Upper lobe of right lung (tissue), 1 donor: ENCODE measurements around the gene TEX36. TPM values are rescaled to one million over a fixed set of nuclear protein-coding genes. Genes with fewer than 3 reads are reported as not detected.
"Not testable (repeated sequence)": the region's sequence is repeated elsewhere in the genome, so short reads cannot be mapped to it uniquely, and the experiment has no call there.

Experiments used
- ATAC-seq: fragments of 200-7000 bp; cut with Tn5 transposase; one replicate; pipeline ENCODE4 v1.9.1; 2020; ENCODE audit warnings: mild to moderate bottlenecking, moderate library complexity
- DNase-seq: peaks from one replicate; pipeline ENCODE4 v3.0.0-alpha.2; 2020
- H3K27ac ChIP-seq: fragments of 200-600 bp; one replicate; pipeline ENCODE4 v1.8.0; 2022
- H3K27me3 ChIP-seq: fragments of 200-600 bp; one replicate; pipeline ENCODE4 v1.8.0; 2022; ENCODE audit warnings: mild to moderate bottlenecking
- H3K36me3 ChIP-seq: fragments of 200-600 bp; one replicate; pipeline ENCODE4 v1.8.0; 2022
- H3K4me1 ChIP-seq: fragments of 200-600 bp; one replicate; pipeline ENCODE4 v1.8.0; 2022
- H3K4me3 ChIP-seq: fragments of 200-600 bp; one replicate; pipeline ENCODE4 v1.8.0; 2022; ENCODE audit warnings: mild to moderate bottlenecking
- H3K9me3 ChIP-seq: fragments of 200-600 bp; one replicate; pipeline ENCODE4 v1.8.0; 2022
- CTCF ChIP-seq: fragments of 200-600 bp; IDR thresholded peaks from one replicate; pipeline ENCODE4 v1.8.0; 2022; ENCODE audit warnings: antibody characterized with exemption
- intact Hi-C: fragments of 100-400 bp; cut with DNase I; formaldehyde crosslinking; loops from one replicate; pipeline ENCODE4 v1.11.0; 2022
- total RNA-seq: library from RNA; stranded (reverse); fragmentation: NEBNext Ultra II Directional; extraction: Animal tissue kit (Norgen Biotek cat#: 25700); gene quantifications from one replicate; pipeline ENCODE4 v1.2.1, GENCODE V29; 2021
- donor health status: DM: no; HTN: yes; CAD: no; lungs with severe emphysema.

The TEX36 gene
- total RNA-seq, 1 donor from 2014 or later, result not detected

- no peak for TF ChIP-seq CTCF
- intact Hi-C loops, result no loop called here
Measured at GRCh38 chr10:125719173-125720001, 36.4 kb upstream of the TEX36 start, which contains the start of gene EDRF1. Gene EDRF1, plus strand, starts transcription at chr10:125719709. Its CDS starts 99 bp downstream, at chr10:125719808.

GRCh38 chr10:125714728-125715127 is 31.8 kb upstream of the TEX36 start:
- intact Hi-C loops, H3K4me3 ChIP-seq, DNase-seq, H3K4me1 ChIP-seq, H3K36me3 ChIP-seq, H3K27ac ChIP-seq, H3K9me3 ChIP-seq, ATAC-seq, H3K27me3 ChIP-seq: not testable (repeated sequence)

More at GRCh38 chr10:125719173-125720001, 36.4 kb upstream of the TEX36 start, which contains the start of gene EDRF1:
- Histone ChIP-seq H3K4me1 (peaks cover 12% of the 10 kb centered on the region), H3K27ac (peak within 1 kb of the TSS; percentile 95), H3K4me3 (peak within 1 kb of the TSS; percentile 96), H3K9me3 (no peaks in the 10 kb centered on the region), H3K27me3 (no peaks in the 10 kb centered on the region), H3K36me3 (peaks cover 35% of the 10 kb centered on the region)
- ATAC-seq (peak; percentile 100), DNase-seq (peak; percentile 99)

DNA sequence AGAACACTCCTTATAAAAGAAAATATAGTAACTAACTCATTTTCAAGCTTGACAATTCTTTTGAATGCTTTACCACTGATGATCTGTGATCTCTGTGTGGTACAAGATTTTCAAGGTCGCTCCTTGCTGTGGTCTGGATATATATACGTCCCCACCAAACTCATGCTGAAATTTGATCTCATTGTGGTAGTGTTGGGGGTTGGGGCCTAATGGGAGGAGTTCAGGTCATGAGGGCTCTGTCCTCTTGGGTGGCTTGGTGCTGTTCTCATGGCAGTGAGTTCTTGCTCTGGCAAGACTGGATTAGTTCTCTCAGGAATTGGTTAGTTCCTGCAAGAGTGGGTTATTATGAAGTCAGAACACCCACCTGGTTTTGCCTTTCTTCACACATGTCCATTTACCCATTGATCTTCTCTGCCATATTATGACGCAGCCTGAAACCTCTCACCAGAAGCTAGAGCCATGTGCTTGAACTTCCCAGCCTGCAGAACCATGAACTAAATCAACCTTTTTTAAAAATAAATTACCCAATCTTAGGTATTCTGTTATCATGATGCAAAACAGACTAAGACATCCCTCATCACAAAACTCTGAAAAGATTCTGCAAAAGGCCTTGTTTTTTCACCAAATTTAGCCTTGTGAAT is 28.3 kb upstream of the TEX36 start:
- TF ChIP-seq CTCF, result no peak
- ATAC-seq (no peak), DNase-seq (no peak)
- H3K4me1 ChIP-seq, result peaks cover 10% of the 10 kb centered on the region
- no peak overlapping the region for H3K4me3 ChIP-seq
- H3K27ac ChIP-seq, result no peak overlapping the region
- no peaks in the 10 kb centered on the region for H3K36me3 ChIP-seq
- no peaks in the 10 kb centered on the region for H3K9me3 ChIP-seq
- no peaks in the 10 kb centered on the region for H3K27me3 ChIP-seq
- intact Hi-C loops, result no loop called here

DNA sequence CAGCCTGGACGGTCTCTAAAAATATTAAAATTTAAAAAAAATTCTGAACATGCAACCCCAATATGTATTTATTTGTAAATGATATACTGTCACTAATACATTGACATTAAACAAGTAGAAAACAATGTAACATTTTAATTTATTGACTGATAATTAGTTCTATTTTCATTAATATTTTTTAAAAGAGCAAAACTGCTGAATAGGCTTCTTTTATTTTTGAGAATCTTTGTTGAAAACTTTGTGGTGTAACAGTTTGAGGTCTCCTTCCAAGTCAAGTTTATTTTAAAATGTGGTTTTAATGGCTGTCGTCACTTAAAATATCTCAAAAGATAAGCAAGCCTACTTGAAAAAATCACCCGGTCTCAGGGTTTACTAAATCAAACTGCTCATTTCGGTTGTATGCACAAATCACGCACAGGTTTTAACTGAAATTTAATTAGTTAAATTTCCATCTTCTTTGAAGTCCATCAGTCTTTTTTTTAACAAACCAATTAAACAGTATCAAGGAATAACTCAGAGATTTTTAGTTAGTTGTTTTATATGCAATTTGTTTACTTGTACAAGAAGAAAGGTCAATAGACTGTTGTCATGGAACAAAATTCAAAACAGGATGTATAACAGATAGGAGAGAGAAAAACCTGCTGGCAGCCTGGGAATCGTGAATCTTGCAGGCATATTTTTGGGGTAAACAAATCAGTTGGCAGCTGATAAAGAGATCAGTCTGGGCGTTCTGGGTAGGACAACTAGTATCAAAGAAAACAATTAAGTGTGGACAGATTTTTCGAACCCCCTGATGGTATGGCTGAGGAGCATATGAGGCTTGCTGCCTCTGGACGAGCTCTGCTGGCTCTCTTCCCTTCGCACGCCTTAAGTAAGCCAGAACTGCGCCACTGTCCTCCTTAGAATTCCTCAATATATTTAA is 26.9 kb upstream of the TEX36 start:
- Histone ChIP-seq H3K36me3 (no peaks in the 10 kb centered on the region), H3K4me1 (peaks cover 10% of the 10 kb centered on the region), H3K4me3 (peak overlapping the region; percentile 10), H3K27me3 (no peaks in the 10 kb centered on the region), H3K27ac (peak overlapping the region; percentile 74), H3K9me3 (no peaks in the 10 kb centered on the region)
- no peak for TF ChIP-seq CTCF
- ATAC-seq (peak; percentile 24), DNase-seq (no peak)
- intact Hi-C loops, result no loop called here

GRCh38 chr10:125708971-125709503 is 26.1 kb upstream of the TEX36 start:
- Histone ChIP-seq H3K27ac (peak overlapping the region; percentile 74), H3K27me3 (no peaks in the 10 kb centered on the region), H3K36me3 (no peaks in the 10 kb centered on the region), H3K4me1 (peaks cover 10% of the 10 kb centered on the region), H3K9me3 (no peaks in the 10 kb centered on the region), H3K4me3 (no peak overlapping the region)
- TF ChIP-seq CTCF, result no peak
- ATAC-seq (no peak), DNase-seq (no peak)
- intact Hi-C loops, result no loop called here
